Measurements from ENCODE around the gene C16orf54. TPM values are rescaled to one million over a fixed set of nuclear protein-coding genes. Genes with fewer than 3 reads are reported as not detected.

The C16orf54 gene
- total RNA-seq, 1 experiment from 2014 or later: not detected

GRCh38 chr16:29699324-29700219 lies 46.2 kb downstream of the C16orf54 start:
- no peak overlapping the region; a peak in 1 of 5 replicates for H3K4me3 Mint-ChIP-seq
- Histone ChIP-seq H4K20me1 (ENCODE audit: control insufficient read depth, insufficient read depth, insufficient read length) (no peaks in the 10 kb centered on the region), H3K79me1 (ENCODE audit: insufficient read depth, low read depth, low read length, poor library complexity, severe bottlenecking) (no peaks in the 10 kb centered on the region), H3K4ac (ENCODE audit: low read depth, low read length) (no peak overlapping the region), H2BK20ac (ENCODE audit: low read depth, low read length, poor library complexity, severe bottlenecking) (no peak overlapping the region), H3K18ac (ENCODE audit: insufficient read length, low read depth, low read length) (no peak overlapping the region), H2BK15ac (ENCODE audit: low read depth, low read length) (no peak overlapping the region), H3K23ac (ENCODE audit: insufficient read length, low read depth, low read length) (no peak overlapping the region), H3K4me2 (ENCODE audit: insufficient read depth, insufficient read length, low read length) (no peak overlapping the region), H4K8ac (replicated peaks; ENCODE audit: insufficient read length, low read depth, low read length) (no peak overlapping the region), H3K14ac (ENCODE audit: insufficient read depth, low read length) (no peak overlapping the region), H2AFZ (ENCODE audit: low read length) (no peak overlapping the region), H3K79me2 (ENCODE audit: insufficient read depth, low read length) (no peaks in the 10 kb centered on the region), H3T11ph (ENCODE audit: low read length) (no peak overlapping the region), H3K9ac (ENCODE audit: extremely low read depth, insufficient read length, low read length) (no peak overlapping the region), H3K4me1 (ENCODE audit: insufficient read depth, low read length) (no peaks in the 10 kb centered on the region; the same call in 1 of the 2 replicates), H2BK5ac (ENCODE audit: insufficient read length, low read length) (no peak overlapping the region), H3K56ac (ENCODE audit: insufficient read length, low read depth, low read length) (no peak overlapping the region), H2BK12ac (ENCODE audit: insufficient read length, low read depth, low read length) (no peak overlapping the region), H3K27ac (ENCODE audit: insufficient read length, low read depth, low read length) (no peak overlapping the region), H3K9me3 (ENCODE audit: control insufficient read depth, low read depth, low read length) (no peaks in the 10 kb centered on the region), H2BK120ac (ENCODE audit: low read depth, low read length, poor library complexity, severe bottlenecking) (no peak overlapping the region), H4K5ac (ENCODE audit: insufficient read length, low read depth, low read length) (no peak overlapping the region), H3K27me3 (ENCODE audit: insufficient read depth, low read length) (no peaks in the 10 kb centered on the region), H4K91ac (ENCODE audit: insufficient read length, low read depth, low read length) (no peak overlapping the region), H2AK5ac (ENCODE audit: insufficient read length, low read length) (no peak overlapping the region), H3K23me2 (ENCODE audit: insufficient read length, low read depth, low read length, poor library complexity, severe bottlenecking) (no peaks in the 10 kb centered on the region)
- no peaks in the 10 kb centered on the region for H3K27me3 Mint-ChIP-seq (ENCODE audit: low read depth)
- WGBS (ENCODE audit: extremely low coverage, insufficient read length, low lambda C conversion rate): no CpG with 5 or more reads among the region's 11 CpGs
- H3K4me1 Mint-ChIP-seq: peaks cover 28 to 29% of the 10 kb centered on the region in 2 experiments
- peak overlapping the region in 2 of 3 experiments; percentile 5 to 20; a peak in 3 of 7 replicates for H3K27ac Mint-ChIP-seq
- DNase-seq: no peak
- H3K36me3 Mint-ChIP-seq (ENCODE audit: insufficient read depth in 1 of 3, low read depth in 3 of 3): peaks cover 28 to 33% (median 31%) of the 10 kb centered on the region in 3 experiments
- peaks cover 6 to 13% of the 10 kb centered on the region in 2 experiments for H3K9me3 Mint-ChIP-seq
- no peak for TF ChIP-seq CTCF (conservative IDR thresholded peaks at IDR 0.05)

All from H9 (cell line).